Prostate gland (tissue), 2 donors: ENCODE measurements around the gene NBPF11. TPM values are rescaled to one million over a fixed set of nuclear protein-coding genes. Genes with fewer than 3 reads are reported as not detected.

Source experiments
- DNase-seq: peaks from one replicate; pipeline ENCODE4 v3.0.0-alpha.2; 2019; ENCODE audit warnings: low spot score
- H3K27ac ChIP-seq, 2 donors: fragments of 200-600 bp; sonication (generic); 2 replicates each; pipeline ENCODE4 v1.5.1; 2017 to 2019
- H3K27me3 ChIP-seq: fragments of 200-600 bp; sonication (generic); replicated peaks from 2 replicates; pipeline ENCODE4 v1.5.1; 2019; ENCODE audit not compliant: insufficient read depth
- H3K36me3 ChIP-seq, 2 donors: fragments of 200-600 bp; sonication (generic); 1 replicate in 1 of 2; 2 replicates in 1 of 2; pipeline versions ENCODE4 v1.5.1 to v1.8.1; 2017 to 2019
- H3K4me1 ChIP-seq: fragments of 200-600 bp; sonication (generic); replicated peaks from 2 replicates; pipeline ENCODE4 v1.5.1; 2019
- H3K4me3 ChIP-seq, 2 donors: fragments of 200-600 bp; sonication (generic); 2 replicates each; pipeline ENCODE4 v1.5.1; 2017 to 2019
- H3K9me3 ChIP-seq: fragments of 200-600 bp; sonication (generic); 2 replicates; pipeline ENCODE4 v1.5.1; 2017
- POLR2A ChIP-seq: fragments of 450-650 bp; IDR thresholded peaks from one replicate; pipeline ENCODE4 v1.6.1; 2016; ENCODE audit warnings: antibody characterized with exemption, mild to moderate bottlenecking
- POLR2AphosphoS5 ChIP-seq: sonication (generic); formaldehyde crosslinking; IDR thresholded peaks from one replicate; pipeline ENCODE4 v1.6.1; 2017; ENCODE audit warnings: antibody characterized with exemption
- WGBS: methylation state at CpG from one replicate; pipeline ENCODE4 v1.1.5; 2018; 5-methylcytosine and 5-hydroxymethylcytosine counted together
- intact Hi-C: fragments of 100-400 bp; cut with DNase I; formaldehyde crosslinking; loops from one replicate; pipeline ENCODE4 v1.14.2; 2022
- total RNA-seq, 2 donors: library from RNA; depleted of rRNA; stranded (reverse); fragments of >200 nt; gene quantifications; one replicate each; pipeline ENCODE4 v1.1.0, GENCODE V29; 2016
- TF ChIP-seq, protein P1 (sequence below), 4 experiments: fragments of 200-600 bp in 2 of 4; fragments of 450-650 bp in 2 of 4; sonication (generic) in 2 of 4; IDR thresholded peaks; 1 replicate in 3 of 4; 2 replicates in 1 of 4; pipeline ENCODE4 v1.5.1; 2016 to 2019; ENCODE audit warnings: antibody characterized with exemption in 4 of 4, mild to moderate bottlenecking in 2 of 4, moderate library complexity in 2 of 4

The NBPF11 gene
- total RNA-seq, 2 donors from 2014 or later: 8.7 to 16.0 TPM

GRCh38 chr1:148166558-148167492 lies 14.7 kb upstream of the NBPF11 start:
- intact Hi-C loops: no loop called here
- TF ChIP-seq POLR2A (no peak), POLR2AphosphoS5 (no peak)
- TF ChIP-seq, protein P1, sequence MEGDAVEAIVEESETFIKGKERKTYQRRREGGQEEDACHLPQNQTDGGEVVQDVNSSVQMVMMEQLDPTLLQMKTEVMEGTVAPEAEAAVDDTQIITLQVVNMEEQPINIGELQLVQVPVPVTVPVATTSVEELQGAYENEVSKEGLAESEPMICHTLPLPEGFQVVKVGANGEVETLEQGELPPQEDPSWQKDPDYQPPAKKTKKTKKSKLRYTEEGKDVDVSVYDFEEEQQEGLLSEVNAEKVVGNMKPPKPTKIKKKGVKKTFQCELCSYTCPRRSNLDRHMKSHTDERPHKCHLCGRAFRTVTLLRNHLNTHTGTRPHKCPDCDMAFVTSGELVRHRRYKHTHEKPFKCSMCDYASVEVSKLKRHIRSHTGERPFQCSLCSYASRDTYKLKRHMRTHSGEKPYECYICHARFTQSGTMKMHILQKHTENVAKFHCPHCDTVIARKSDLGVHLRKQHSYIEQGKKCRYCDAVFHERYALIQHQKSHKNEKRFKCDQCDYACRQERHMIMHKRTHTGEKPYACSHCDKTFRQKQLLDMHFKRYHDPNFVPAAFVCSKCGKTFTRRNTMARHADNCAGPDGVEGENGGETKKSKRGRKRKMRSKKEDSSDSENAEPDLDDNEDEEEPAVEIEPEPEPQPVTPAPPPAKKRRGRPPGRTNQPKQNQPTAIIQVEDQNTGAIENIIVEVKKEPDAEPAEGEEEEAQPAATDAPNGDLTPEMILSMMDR (IDR thresholded peaks at IDR 0.05): no peak
- Histone ChIP-seq H3K27me3 (no peaks in the 10 kb centered on the region), H3K4me1 (no peaks in the 10 kb centered on the region), H3K4me3 (no peak overlapping the region), H3K36me3 (no peaks in the 10 kb centered on the region), H3K27ac (no peak overlapping the region), H3K9me3 (no peaks in the 10 kb centered on the region)
- 68% methylated on average over 4 of the region's 4 CpGs for WGBS
- DNase-seq: no peak

GRCh38 chr1:148162363-148162762 lies 10.3 kb upstream of the NBPF11 start:
- Histone ChIP-seq H3K27ac (no peak overlapping the region), H3K9me3 (no peaks in the 10 kb centered on the region), H3K27me3 (peaks cover 2% of the 10 kb centered on the region), H3K4me3 (no peak overlapping the region), H3K4me1 (no peaks in the 10 kb centered on the region), H3K36me3 (no peaks in the 10 kb centered on the region)
- TF ChIP-seq POLR2AphosphoS5: no peak
- no peak for DNase-seq
- 86% methylated on average over 25 of the region's 25 CpGs for WGBS
- intact Hi-C loops: no loop called here

DNA sequence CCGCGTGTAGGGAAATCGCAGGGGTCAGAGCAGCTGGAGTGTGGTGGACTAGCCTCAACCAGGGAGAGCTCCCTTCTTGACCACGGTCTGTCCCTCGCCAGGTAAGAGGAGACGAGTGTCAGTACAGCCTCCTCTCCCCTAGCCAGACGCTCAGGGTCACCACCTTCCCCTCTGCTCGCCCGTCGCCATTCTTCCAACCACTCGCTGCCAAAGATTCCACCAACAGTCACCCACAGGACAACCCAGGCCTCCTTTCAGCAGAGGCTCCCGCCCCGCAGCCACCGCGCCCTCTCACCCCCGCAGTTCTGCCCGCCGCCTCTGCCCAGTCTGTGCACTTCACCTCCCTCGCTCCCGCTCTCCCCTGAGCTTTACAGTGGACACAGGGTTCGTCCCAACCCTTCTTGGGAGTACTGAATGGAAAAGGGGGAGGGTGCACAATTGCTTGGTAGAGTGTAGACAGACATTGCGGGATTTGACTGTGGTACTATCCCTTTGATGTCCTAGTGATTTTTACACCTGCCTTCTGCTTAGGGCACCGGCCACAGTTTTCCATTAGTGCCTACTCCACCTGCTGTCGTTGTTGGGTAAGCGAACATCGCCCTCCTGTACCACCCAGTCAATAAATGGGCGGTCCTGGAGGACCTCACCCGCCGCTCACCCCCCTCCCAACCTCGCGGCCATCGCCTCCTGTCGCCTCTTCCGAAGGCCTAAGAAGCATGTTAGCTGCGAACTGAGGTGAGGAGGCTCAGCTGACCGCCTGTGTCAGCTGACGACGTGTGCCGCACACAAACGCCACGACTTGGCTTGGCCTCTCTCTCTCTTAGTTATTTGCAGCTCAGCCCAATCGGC lies 9.2 kb upstream of the NBPF11 start:
- DNase-seq: no peak
- Histone ChIP-seq H3K27me3 (peaks cover 2% of the 10 kb centered on the region), H3K4me1 (no peaks in the 10 kb centered on the region), H3K27ac (no peak overlapping the region), H3K4me3 (no peak overlapping the region), H3K36me3 (no peaks in the 10 kb centered on the region), H3K9me3 (no peaks in the 10 kb centered on the region)
- 70% methylated on average over 42 of the region's 42 CpGs for WGBS
- intact Hi-C loops: no loop called here
- TF ChIP-seq POLR2AphosphoS5: no peak
- TF ChIP-seq, protein P1 (IDR thresholded peaks at IDR 0.05): no peak
- TF ChIP-seq POLR2A: no peak

DNA sequence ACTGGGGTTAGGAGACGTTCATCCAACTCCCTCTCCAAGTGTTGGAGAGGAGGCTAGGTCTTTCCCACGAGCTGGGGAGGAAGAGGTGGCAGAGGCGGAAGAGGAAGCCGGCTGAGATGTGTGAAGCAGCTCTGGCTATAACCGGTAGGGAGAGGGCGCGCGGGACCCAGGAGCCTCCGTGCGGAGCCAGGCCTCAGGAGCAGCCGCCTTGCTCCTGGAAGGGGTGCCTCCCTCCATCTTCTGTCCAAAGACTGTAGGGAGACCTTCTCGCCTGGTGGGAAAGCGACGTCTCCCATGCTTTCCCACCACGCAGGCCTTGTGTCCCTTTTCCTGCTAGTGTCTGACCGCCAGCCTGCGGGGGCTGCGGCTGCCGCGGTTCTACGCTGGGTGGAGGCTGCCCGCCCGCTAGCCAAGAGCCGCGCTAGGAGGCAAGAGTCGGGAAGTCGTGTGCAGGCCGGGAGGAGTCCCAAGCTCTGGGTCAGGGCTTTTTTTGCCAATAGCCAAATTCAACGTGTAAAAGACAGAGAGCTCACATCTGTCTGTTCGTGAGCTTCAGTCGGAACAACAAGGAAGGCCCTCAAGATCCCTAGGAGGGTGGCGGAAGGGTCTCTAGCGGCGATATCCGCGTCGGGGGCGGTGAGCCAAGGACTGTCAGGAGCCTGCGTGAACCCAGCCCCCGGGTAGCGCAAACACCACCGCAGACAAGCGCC lies 8.4 kb upstream of the NBPF11 start:
- no peaks in the 10 kb centered on the region for H3K4me1 ChIP-seq
- H3K4me3 ChIP-seq: no peak overlapping the region
- no peak overlapping the region for H3K27ac ChIP-seq
- DNase-seq: no peak
- TF ChIP-seq POLR2AphosphoS5 (no peak), POLR2A (no peak)
- TF ChIP-seq, protein P1 (IDR thresholded peaks at IDR 0.05): no peak
- H3K9me3 ChIP-seq: no peaks in the 10 kb centered on the region
- WGBS: 60% methylated on average over 42 of the region's 43 CpGs
- peaks cover 2% of the 10 kb centered on the region for H3K27me3 ChIP-seq
- no peaks in the 10 kb centered on the region for H3K36me3 ChIP-seq
- intact Hi-C loops: no loop called here

DNA sequence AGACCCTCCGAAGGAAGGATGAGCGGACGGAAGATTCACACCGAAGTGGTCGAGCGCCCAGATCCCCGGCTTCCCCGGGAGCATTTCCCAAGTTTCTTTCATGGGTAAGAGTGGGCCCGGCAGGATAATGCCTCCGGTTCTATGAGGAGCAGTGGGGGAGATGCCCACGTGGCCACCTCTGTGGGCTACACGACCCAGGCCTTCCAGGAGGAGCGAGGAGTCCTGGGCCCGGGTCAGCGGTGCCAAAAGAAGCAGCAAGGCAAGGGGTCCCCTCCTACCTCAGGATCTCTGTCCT lies 7.9 kb upstream of the NBPF11 start:
- Histone ChIP-seq H3K36me3 (no peaks in the 10 kb centered on the region), H3K27ac (no peak overlapping the region), H3K27me3 (peaks cover 2% of the 10 kb centered on the region), H3K9me3 (no peaks in the 10 kb centered on the region), H3K4me3 (no peak overlapping the region), H3K4me1 (no peaks in the 10 kb centered on the region)
- WGBS: 52% methylated on average over 15 of the region's 15 CpGs
- no peak for DNase-seq
- TF ChIP-seq, protein P1 (IDR thresholded peaks at IDR 0.05): no peak
- TF ChIP-seq POLR2AphosphoS5 (no peak), POLR2A (no peak)
- intact Hi-C loops: no loop called here
